T-cell (primary cell): ENCODE results near the gene TTC32. TPM values are rescaled to one million over a fixed set of nuclear protein-coding genes. Genes with fewer than 3 reads are reported as not detected.

Experiments used
- ATAC-seq, 4 experiments: fragments of 200-7000 bp in 3 of 4; fragments of 150-1000 bp in 1 of 4; cut with Tn5 transposase; replicated peaks in 1 of 4; 1 replicate in 3 of 4; 2 replicates in 1 of 4; pipeline ENCODE4 v1.10.0; 2021; ENCODE audit warnings: moderate library complexity in 3 of 4, mild to moderate bottlenecking in 2 of 4, moderate number of reproducible peaks in 1 of 4
- CTCF ChIA-PET, 2 donors: fragments of 300-600 bp; sonication (Branson Sonifier 250); formaldehyde crosslinking; loops; one replicate each; lab custom pipeline; 2022; ENCODE audit warnings: antibody characterized with exemption in 2 of 2; lab: Charles Lee
- POLR2A ChIA-PET, 2 donors: fragments of 300-600 bp; sonication (Branson Sonifier 250); formaldehyde crosslinking; loops; one replicate each; lab custom pipeline; 2022; ENCODE audit warnings: antibody characterized with exemption in 2 of 2; lab: Charles Lee
- DNase-seq, 35 experiments: peaks; one replicate each; pipeline versions ENCODE4 v3.0.0 to v3.0.0-alpha.2; 2013 to 2023
- H3K27ac ChIP-seq: one replicate; pipeline ENCODE4 v1.5.1; 2013; ENCODE audit warnings: low read length
- H3K27me3 ChIP-seq, 2 experiments: replicated peaks in 1 of 2; 1 replicate in 1 of 2; 2 replicates in 1 of 2; pipeline versions ENCODE4 v1.6.1 to v1.7.0; 2013; ENCODE audit warnings: low read length in 1 of 2, mixed read lengths in 1 of 2; ENCODE audit not compliant: control insufficient read depth in 2 of 2, insufficient read depth in 2 of 2; ENCODE audit errors: extremely low read depth in 1 of 2
- H3K36me3 ChIP-seq, 2 donors: 1 replicate in 1 of 2; 2 replicates in 1 of 2; pipeline versions ENCODE4 v1.6.1 to v1.7.0; 2013; ENCODE audit warnings: low read length in 1 of 2; ENCODE audit not compliant: control insufficient read depth in 2 of 2, insufficient read depth in 1 of 2; ENCODE audit errors: extremely low read depth in 1 of 2
- H3K4me1 ChIP-seq, 2 experiments: 1 replicate in 1 of 2; 2 replicates in 1 of 2; pipeline versions ENCODE4 v1.6.1 to v1.7.0; 2013; ENCODE audit warnings: low read length in 2 of 2, mixed read lengths in 1 of 2; ENCODE audit not compliant: insufficient read depth in 2 of 2, control insufficient read depth in 1 of 2; ENCODE audit errors: extremely low read depth in 1 of 2
- H3K4me3 ChIP-seq, 2 donors: 1 replicate in 1 of 2; 2 replicates in 1 of 2; pipeline versions ENCODE4 v1.5.1 to v1.7.0; 2013; ENCODE audit warnings: mild to moderate bottlenecking in 2 of 2, low read length in 1 of 2, moderate library complexity in 1 of 2; ENCODE audit not compliant: control insufficient read depth in 1 of 2; ENCODE audit errors: extremely low read depth in 1 of 2
- H3K9me3 ChIP-seq: 2 replicates; pipeline ENCODE4 v1.7.0; 2013
- H3K27ac Mint-ChIP-seq, 2 donors: one replicate each; pipeline ENCODE4 v1.8.0; 2020 to 2021; ENCODE audit warnings: mild to moderate bottlenecking in 2 of 2, mixed read lengths in 2 of 2
- H3K27me3 Mint-ChIP-seq, 2 donors: one replicate each; pipeline ENCODE4 v1.8.0; 2021 to 2022; ENCODE audit warnings: mixed read lengths in 2 of 2
- H3K36me3 Mint-ChIP-seq: one replicate; pipeline ENCODE4 v1.8.0; 2021; ENCODE audit warnings: mixed read lengths
- H3K4me1 Mint-ChIP-seq, 3 donors: one replicate each; pipeline ENCODE4 v1.8.0; 2020 to 2022; ENCODE audit warnings: mixed read lengths in 3 of 3, mild to moderate bottlenecking in 1 of 3
- H3K4me3 Mint-ChIP-seq, 3 donors: one replicate each; pipeline ENCODE4 v1.8.0; 2020 to 2022; ENCODE audit warnings: mild to moderate bottlenecking in 3 of 3, mixed read lengths in 3 of 3, moderate library complexity in 3 of 3
- H3K9me3 Mint-ChIP-seq, 3 donors: one replicate each; pipeline ENCODE4 v1.8.0; 2020 to 2022; ENCODE audit warnings: mixed read lengths in 3 of 3
- WGBS: methylation state at CpG from one replicate; pipeline ENCODE4 v1.1.5; 2013; ENCODE audit warnings: missing lambda C conversion rate; ENCODE audit not compliant: insufficient coverage; 5-methylcytosine and 5-hydroxymethylcytosine counted together
- total RNA-seq, 35 experiments: library from RNA in 6 of 35; stranded (reverse) in 6 of 35; fragments of 120-200 nt in 1 of 35; gene quantifications; one replicate each; pipeline versions ENCODE4 v1.2.1 to v1.2.4 and lab custom pipeline; 2013 to 2026

The TTC32 gene
- total RNA-seq (10 to 100 TPM; 35.1 to 44.6 (median 40.0) TPM), total RNA-seq (lab: John Stamatoyannopoulos, UW) (6.2 to 50.1 (median 21.3) reads per million in 29 experiments)
- 52.3 TPM for total RNA-seq (2013)

DNA sequence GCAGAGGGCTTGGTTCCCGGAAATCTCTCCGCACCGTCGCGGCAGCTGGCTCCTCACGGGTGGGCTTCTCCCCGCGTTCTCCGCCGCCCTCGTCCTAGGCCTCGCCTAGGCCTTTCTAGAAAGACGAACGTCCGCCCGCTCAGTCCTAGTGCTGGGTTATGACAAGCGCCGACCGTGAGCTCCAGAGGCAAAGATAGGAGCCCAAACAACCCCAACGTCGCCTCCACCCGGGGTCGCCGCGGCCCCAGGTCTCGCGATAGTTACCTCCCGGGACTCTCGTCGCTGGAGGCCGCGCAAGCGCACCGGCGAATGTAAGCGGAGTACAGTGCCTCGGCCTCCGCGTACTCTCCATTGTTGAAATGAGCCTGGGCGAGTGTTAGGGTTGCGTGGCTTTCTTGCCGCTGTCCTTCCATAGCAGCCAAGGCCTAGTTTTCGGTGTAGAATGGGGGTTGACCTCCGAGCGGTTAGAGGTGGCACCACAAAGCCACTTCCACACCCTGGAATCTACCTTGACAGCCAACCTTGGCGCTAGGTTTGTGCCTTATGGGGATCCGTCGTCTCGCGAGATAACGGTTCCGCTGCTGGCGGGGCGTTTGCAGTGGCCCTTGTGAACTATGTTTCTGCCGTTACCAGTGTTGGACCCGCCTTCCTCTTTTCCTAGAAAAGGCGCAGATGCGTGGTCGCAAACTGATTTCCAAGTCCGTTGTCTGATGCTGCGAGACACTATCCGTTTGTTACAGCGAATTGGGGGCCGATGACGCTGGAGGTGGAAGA lies at the start of gene TTC32:
Gene TTC32 (minus strand): TSS at position 542 of the 774 bp plus-strand sequence. CDS start 129 bp downstream, at position 413.
- peaks cover 8% of the 10 kb centered on the region for H3K36me3 Mint-ChIP-seq
- ATAC-seq = peak; percentile 88 to 92 (median 91)
- H3K9me3 Mint-ChIP-seq = no peaks in the 10 kb centered on the region
- under 1% methylated on average over 57 of the region's 65 CpGs for WGBS
- Histone ChIP-seq H3K4me3 (peak within 1 kb of the TSS; percentile 96), H3K36me3 (no peaks in the 10 kb centered on the region), H3K27ac (peak within 1 kb of the TSS; percentile 98), H3K4me1 (peaks cover 15 to 22% of the 10 kb centered on the region in 2 experiments), H3K27me3 (peaks cover 0 to 5% of the 10 kb centered on the region in 2 experiments), H3K9me3 (no peaks in the 10 kb centered on the region)
- H3K27ac Mint-ChIP-seq = peak within 1 kb of the TSS; percentile 98 to 100
- ChIA-PET CTCF (no interaction called here), POLR2A (interaction anchor here in 1 of 2 donors (0.5 to 0.6 kb wide), 2 partner anchors 9 to 375 kb away, joined by 3 to 5 read pairs; no protein-coding TSS in a partner anchor)
- DNase-seq = peak; percentile 85 to 96 (median 92)
- H3K4me3 Mint-ChIP-seq = peak within 1 kb of the TSS; percentile 85 to 98 (median 95)
- H3K27me3 Mint-ChIP-seq = peaks cover 5 to 7% of the 10 kb centered on the region in 2 donors
- H3K4me1 Mint-ChIP-seq = peaks cover 28 to 40% (median 35%) of the 10 kb centered on the region in 3 donors

DNA sequence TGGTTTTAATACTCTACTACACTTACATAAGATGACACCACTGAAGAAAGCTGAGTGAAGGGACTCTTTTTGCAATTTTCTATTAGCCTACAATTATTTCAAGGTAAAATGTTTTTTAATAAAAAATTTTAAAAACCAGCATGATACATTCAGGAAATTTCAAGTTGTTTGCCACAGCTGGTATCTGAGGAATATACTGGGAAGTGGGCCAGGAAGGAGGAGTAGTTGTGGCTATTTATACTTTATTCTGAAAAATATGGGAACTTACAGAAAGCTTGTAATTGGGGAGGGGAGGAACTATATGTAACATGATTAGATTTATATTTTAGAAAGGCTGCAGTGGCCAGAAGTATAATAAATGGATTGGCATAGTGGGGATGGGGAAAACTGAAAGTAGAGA lies 47.3 kb upstream of the TTC32 start:
- POLR2A ChIA-PET = no interaction called here
- no peak overlapping the region for H3K27ac ChIP-seq
- peaks cover 0 to 5% of the 10 kb centered on the region in 2 donors for H3K36me3 ChIP-seq
- no peak overlapping the region for H3K4me3 ChIP-seq
- no peaks in the 10 kb centered on the region for H3K9me3 Mint-ChIP-seq
- no peaks in the 10 kb centered on the region for H3K4me1 Mint-ChIP-seq
- H3K27me3 Mint-ChIP-seq = no peaks in the 10 kb centered on the region
- H3K4me1 ChIP-seq = no peaks in the 10 kb centered on the region
- H3K4me3 Mint-ChIP-seq = no peak overlapping the region
- ATAC-seq (no peak), DNase-seq (no peak)
- no peak overlapping the region for H3K27ac Mint-ChIP-seq
- CTCF ChIA-PET = no interaction called here
- peaks cover 52% of the 10 kb centered on the region for H3K36me3 Mint-ChIP-seq
- no peaks in the 10 kb centered on the region for H3K27me3 ChIP-seq
- no peaks in the 10 kb centered on the region for H3K9me3 ChIP-seq

DNA sequence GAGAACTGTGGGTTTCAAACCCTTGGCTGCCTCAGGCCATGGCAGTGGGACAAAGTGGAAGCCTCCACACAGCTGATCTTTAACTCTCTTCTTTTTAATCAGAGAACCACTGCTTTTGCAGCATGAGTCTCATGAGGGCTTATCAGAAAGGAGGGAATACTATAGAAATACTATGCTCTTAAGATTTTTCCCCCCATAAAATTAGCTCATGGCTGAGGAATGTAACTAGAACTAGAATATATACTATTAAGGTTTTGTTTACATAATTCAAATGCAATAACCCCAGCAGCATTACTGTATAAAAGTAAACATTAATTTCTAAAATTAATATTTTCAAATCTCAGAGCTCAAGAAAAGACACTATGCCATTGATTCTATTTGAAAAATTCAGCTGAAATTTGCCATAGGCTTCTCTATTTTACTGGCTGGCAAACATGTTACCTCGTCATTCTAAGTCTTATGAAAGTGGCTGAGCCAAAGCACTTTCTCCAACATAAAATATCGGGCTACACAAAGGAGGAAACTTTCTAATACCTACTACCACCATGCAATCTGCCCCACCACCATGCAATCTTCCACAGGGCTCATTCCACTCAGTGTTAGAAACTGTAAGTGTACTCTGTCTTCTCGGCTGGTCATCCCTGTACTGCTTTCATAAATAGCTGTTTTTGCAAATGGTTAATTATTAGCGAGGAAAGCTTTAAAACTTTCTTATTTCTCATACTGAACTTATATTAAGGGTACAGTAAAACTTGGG lies 45.6 kb upstream of the TTC32 start:
- Mint-ChIP-seq H3K4me1 (no peaks in the 10 kb centered on the region), H3K4me3 (no peak overlapping the region), H3K9me3 (no peaks in the 10 kb centered on the region), H3K36me3 (peaks cover 46% of the 10 kb centered on the region), H3K27ac (no peak overlapping the region), H3K27me3 (no peaks in the 10 kb centered on the region)
- ChIA-PET POLR2A (interaction anchor here in 1 of 2 donors (0.6 kb wide), 1 partner anchor 10 kb away, joined by 4 read pairs; no protein-coding TSS in a partner anchor), CTCF (no interaction called here)
- no peak for ATAC-seq
- Histone ChIP-seq H3K9me3 (no peaks in the 10 kb centered on the region), H3K4me3 (no peak overlapping the region), H3K27me3 (no peaks in the 10 kb centered on the region), H3K36me3 (peaks cover 0 to 5% of the 10 kb centered on the region in 2 donors), H3K4me1 (no peaks in the 10 kb centered on the region), H3K27ac (no peak overlapping the region)
- 100% methylated on average over 2 of the region's 4 CpGs for WGBS
- DNase-seq = no peak

DNA sequence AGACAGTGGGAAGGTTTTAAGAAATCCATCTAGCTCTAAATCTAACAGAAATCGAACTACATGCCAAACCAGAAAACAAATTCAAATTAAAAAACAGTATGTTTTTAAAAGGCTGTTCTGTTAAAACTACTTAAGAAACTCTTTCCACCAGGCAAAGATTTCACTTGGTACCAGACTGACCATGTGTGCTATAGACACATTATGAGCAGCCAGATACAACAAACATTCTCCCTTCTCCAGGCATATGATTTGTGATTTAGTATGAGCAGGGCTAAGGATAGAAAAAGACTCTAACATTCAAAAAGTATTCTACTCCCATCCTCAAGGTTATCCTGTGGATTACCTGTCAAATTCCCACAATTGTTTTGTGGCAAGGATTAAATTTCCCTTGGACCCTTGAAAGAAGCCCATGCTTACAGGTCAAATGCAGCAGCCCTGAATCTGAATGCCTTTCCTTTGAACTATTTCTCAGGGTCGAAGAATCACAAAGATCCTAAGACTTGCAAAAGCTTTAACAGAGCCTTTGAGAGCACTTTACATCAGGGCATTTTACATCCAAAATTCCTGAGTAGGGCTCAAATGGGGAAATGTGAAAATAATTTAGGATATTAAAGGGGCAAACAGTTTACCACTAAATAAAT lies 42.5 kb upstream of the TTC32 start:
- CTCF ChIA-PET = no interaction called here
- Mint-ChIP-seq H3K27ac (no peak overlapping the region), H3K9me3 (no peaks in the 10 kb centered on the region)

DNA sequence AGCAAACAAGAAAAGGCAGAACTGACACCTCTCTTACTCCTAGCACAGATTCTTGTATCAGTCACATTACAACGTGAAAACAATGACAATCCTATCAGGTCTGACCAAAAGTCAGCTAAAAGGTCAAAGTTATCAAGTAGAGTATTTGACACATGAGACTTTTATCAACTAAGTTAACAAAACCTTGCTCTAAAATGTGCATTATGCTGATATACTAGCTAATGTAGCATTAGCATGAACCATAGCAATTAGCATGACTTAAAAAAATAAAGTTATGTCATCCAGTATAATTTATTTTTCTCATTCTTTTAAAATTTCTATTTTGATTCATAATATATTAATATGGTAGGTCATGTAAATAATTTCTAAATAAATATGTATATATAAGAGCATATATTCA lies 41.4 kb upstream of the TTC32 start:
- peaks cover 35% of the 10 kb centered on the region for H3K36me3 Mint-ChIP-seq
- CTCF ChIA-PET = interaction anchor here in 1 of 2 donors (0.9 kb wide), 1 partner anchor 72 kb away, joined by 4 read pairs; no protein-coding TSS in a partner anchor

More for the DNA sequence above, 42.5 kb upstream of the TTC32 start:
- POLR2A ChIA-PET = no interaction called here
- H3K27me3 Mint-ChIP-seq = no peaks in the 10 kb centered on the region
- H3K27ac ChIP-seq = no peak overlapping the region
- peaks cover 38% of the 10 kb centered on the region for H3K36me3 Mint-ChIP-seq
- no peaks in the 10 kb centered on the region for H3K4me1 Mint-ChIP-seq
- DNase-seq (no peak), ATAC-seq (no peak)
- no peaks in the 10 kb centered on the region for H3K9me3 ChIP-seq
- peaks cover 0 to 3% of the 10 kb centered on the region in 2 donors for H3K36me3 ChIP-seq
- WGBS = no CpG with 5 or more reads among the region's 2 CpGs
- H3K4me3 Mint-ChIP-seq = no peak overlapping the region
- H3K4me3 ChIP-seq = no peak overlapping the region
- H3K27me3 ChIP-seq = no peaks in the 10 kb centered on the region
- H3K4me1 ChIP-seq = no peaks in the 10 kb centered on the region

DNA sequence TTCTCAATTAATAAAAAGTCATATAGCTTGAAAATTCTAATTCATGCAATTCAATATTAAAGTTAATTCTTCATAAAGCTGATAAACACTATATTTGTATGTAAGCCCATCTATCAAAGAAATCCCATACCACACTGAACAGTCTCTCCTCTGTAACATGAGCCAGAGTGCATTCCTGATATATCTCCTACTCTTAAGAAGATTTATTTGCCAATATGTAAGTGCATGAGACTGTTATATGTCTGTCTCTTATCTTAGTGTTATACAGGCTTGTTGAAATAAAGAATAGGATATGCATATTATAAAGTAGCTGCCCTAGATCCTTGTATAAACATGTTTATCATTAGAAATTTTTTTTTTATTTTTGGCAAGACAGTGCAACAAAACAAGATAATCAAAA lies 40.4 kb upstream of the TTC32 start:
- H3K4me3 Mint-ChIP-seq = no peak overlapping the region
- CTCF ChIA-PET = interaction anchor here (0.6 to 0.7 kb wide), 2 partner anchors 44 to 148 kb away, joined by 3 to 5 read pairs; no protein-coding TSS in a partner anchor
- H3K27ac Mint-ChIP-seq = no peak overlapping the region
- H3K4me3 ChIP-seq = no peak overlapping the region
- no peaks in the 10 kb centered on the region for H3K9me3 ChIP-seq
- H3K4me1 ChIP-seq = no peaks in the 10 kb centered on the region
- H3K9me3 Mint-ChIP-seq = no peaks in the 10 kb centered on the region
- H3K27ac ChIP-seq = no peak overlapping the region
- ATAC-seq (no peak), DNase-seq (no peak)
- H3K27me3 Mint-ChIP-seq = no peaks in the 10 kb centered on the region
- no peaks in the 10 kb centered on the region for H3K4me1 Mint-ChIP-seq
- H3K36me3 ChIP-seq = peaks cover 0 to 9% of the 10 kb centered on the region in 2 donors
- POLR2A ChIA-PET = no interaction called here
- H3K36me3 Mint-ChIP-seq = peaks cover 42% of the 10 kb centered on the region
- H3K27me3 ChIP-seq = no peaks in the 10 kb centered on the region

More for the DNA sequence above, 41.4 kb upstream of the TTC32 start:
- WGBS = no CpG with 5 or more reads among the region's 1 CpG
- Mint-ChIP-seq H3K4me3 (no peak overlapping the region), H3K27ac (no peak overlapping the region), H3K4me1 (no peaks in the 10 kb centered on the region), H3K27me3 (no peaks in the 10 kb centered on the region), H3K9me3 (no peaks in the 10 kb centered on the region)
- Histone ChIP-seq H3K4me3 (no peak overlapping the region), H3K9me3 (no peaks in the 10 kb centered on the region), H3K27me3 (no peaks in the 10 kb centered on the region), H3K36me3 (peaks cover 0 to 6% of the 10 kb centered on the region in 2 donors), H3K27ac (no peak overlapping the region), H3K4me1 (no peaks in the 10 kb centered on the region)
- no peak for ATAC-seq
- DNase-seq = no peak
- POLR2A ChIA-PET = no interaction called here
